Neuronal stem cell (in vitro differentiated cells): Measurements from ENCODE around the gene ABCC4.

Experiments
- DNase-seq: peaks from one replicate; pipeline ENCODE4 v3.0.0-alpha.2; 2013; ENCODE audit warnings: low spot score
- H2AFZ ChIP-seq: one replicate; pipeline ENCODE4 v1.6.1; 2013; ENCODE audit warnings: mild to moderate bottlenecking, low read length, inconsistent platforms
- H2AK5ac ChIP-seq: 2 replicates; pipeline ENCODE4 v1.6.1; 2013; ENCODE audit warnings: low read depth, mild to moderate bottlenecking, inconsistent platforms, low read length, moderate library complexity, mixed read lengths
- H2BK120ac ChIP-seq: 2 replicates; pipeline ENCODE4 v1.6.1; 2013; ENCODE audit warnings: low read depth, mild to moderate bottlenecking, inconsistent platforms, low read length, moderate library complexity, mixed read lengths
- H2BK12ac ChIP-seq: one replicate; pipeline ENCODE4 v1.6.1; 2013; ENCODE audit warnings: low read length, inconsistent platforms
- H2BK15ac ChIP-seq: 2 replicates; pipeline ENCODE4 v1.6.1; 2013; ENCODE audit warnings: mild to moderate bottlenecking, low read length, inconsistent platforms, mixed read lengths
- H2BK5ac ChIP-seq: one replicate; pipeline ENCODE4 v1.6.1; 2013; ENCODE audit warnings: inconsistent platforms, mild to moderate bottlenecking, low read length, moderate library complexity
- H3K14ac ChIP-seq: one replicate; pipeline ENCODE4 v1.6.1; 2013; ENCODE audit warnings: low read length, inconsistent platforms
- H3K18ac ChIP-seq: 2 replicates; pipeline ENCODE4 v1.6.1; 2013; ENCODE audit warnings: low read length, inconsistent platforms
- H3K23ac ChIP-seq: 2 replicates; pipeline ENCODE4 v1.6.1; 2013; ENCODE audit warnings: low read depth, mild to moderate bottlenecking, mixed read lengths, low read length, inconsistent platforms; ENCODE audit not compliant: poor library complexity
- H3K27ac ChIP-seq: replicated peaks from 3 replicates; pipeline ENCODE4 v1.5.1; 2013; ENCODE audit warnings: low read length, inconsistent platforms
- H3K27me3 ChIP-seq, 3 experiments: 2 replicates each; pipeline ENCODE4 v1.6.1; 2013; ENCODE audit warnings: low read length in 3 of 3, mild to moderate bottlenecking in 2 of 3, inconsistent platforms in 1 of 3, low read depth in 1 of 3, mixed read lengths in 1 of 3, moderate library complexity in 1 of 3; ENCODE audit not compliant: control insufficient read depth in 3 of 3, insufficient read depth in 3 of 3
- H3K36me3 ChIP-seq, 2 donors: replicated peaks in 1 of 2; 2 replicates each; pipeline ENCODE4 v1.6.1; 2013; ENCODE audit warnings: low read length in 2 of 2; ENCODE audit not compliant: control insufficient read depth in 2 of 2, insufficient read depth in 2 of 2
- H3K4ac ChIP-seq: 2 replicates; pipeline ENCODE4 v1.6.1; 2013; ENCODE audit warnings: inconsistent platforms, mild to moderate bottlenecking, low read length, moderate library complexity
- H3K4me1 ChIP-seq, 2 donors: 1 replicate in 1 of 2; 2 replicates in 1 of 2; pipeline ENCODE4 v1.6.1; 2013; ENCODE audit warnings: low read length in 2 of 2, low read depth in 1 of 2; ENCODE audit not compliant: control insufficient read depth in 2 of 2, insufficient read depth in 1 of 2
- H3K4me2 ChIP-seq: one replicate; pipeline ENCODE4 v1.6.1; 2013; ENCODE audit warnings: mild to moderate bottlenecking, low read length, inconsistent platforms; ENCODE audit not compliant: insufficient read depth, poor library complexity, severe bottlenecking
- H3K4me3 ChIP-seq, 2 donors: 2 replicates each; pipeline ENCODE4 v1.5.1; 2013; ENCODE audit warnings: low read length in 2 of 2, mild to moderate bottlenecking in 2 of 2, inconsistent platforms in 1 of 2, moderate library complexity in 1 of 2
- H3K79me1 ChIP-seq: one replicate; pipeline ENCODE4 v1.6.1; 2013; ENCODE audit warnings: low read depth, mild to moderate bottlenecking, inconsistent platforms, low read length, moderate library complexity
- H3K9ac ChIP-seq: one replicate; pipeline ENCODE4 v1.6.1; 2013; ENCODE audit warnings: mild to moderate bottlenecking, low read depth, low read length, inconsistent platforms; ENCODE audit not compliant: poor library complexity
- H3K9me3 ChIP-seq, 2 donors: replicated peaks in 1 of 2; 2 replicates each; pipeline versions ENCODE3 to v1.6.1; 2013; ENCODE audit warnings: low read length in 2 of 2, mild to moderate bottlenecking in 2 of 2, inconsistent platforms in 1 of 2, low read depth in 1 of 2, mixed read lengths in 1 of 2, moderate library complexity in 1 of 2; ENCODE audit not compliant: control insufficient read depth in 2 of 2, insufficient read depth in 1 of 2
- H4K8ac ChIP-seq: one replicate; pipeline ENCODE4 v1.6.1; 2013; ENCODE audit warnings: low read depth, mild to moderate bottlenecking, inconsistent platforms, low read length, moderate library complexity
- H4K91ac ChIP-seq: one replicate; pipeline ENCODE4 v1.6.1; 2013; ENCODE audit warnings: low read length, low read depth, mild to moderate bottlenecking, inconsistent platforms; ENCODE audit not compliant: poor library complexity
- WGBS, 2 donors: extraction: QIAGEN DNeasy Blood & Tissue Kit; methylation state at CpG; one replicate each; pipeline ENCODE4 v1.1.7; 2013; ENCODE audit warnings: missing lambda C conversion rate in 2 of 2, mixed read lengths in 1 of 2; ENCODE audit not compliant: insufficient read length in 2 of 2, insufficient replicate concordance in 1 of 2; ENCODE audit errors: extremely low coverage in 2 of 2; 5-methylcytosine and 5-hydroxymethylcytosine counted together

ABCC4 gene

GRCh38 chr13:95253033-95253432, 48.2 kb downstream of the ABCC4 start:
- Histone ChIP-seq H3K9ac (no peak overlapping the region), H3K4ac (no peak overlapping the region), H3K79me1 (no peaks in the 10 kb centered on the region), H3K18ac (no peak overlapping the region), H3K14ac (no peak overlapping the region), H4K91ac (no peak overlapping the region), H2BK15ac (no peak overlapping the region), H3K4me1 (peaks cover 0 to 2% of the 10 kb centered on the region in 2 donors), H2BK120ac (no peak overlapping the region), H3K23ac (no peak overlapping the region), H3K36me3 (no peaks in the 10 kb centered on the region), H2AK5ac (no peak overlapping the region), H3K9me3 (no peaks in the 10 kb centered on the region), H3K4me3 (no peak overlapping the region), H3K27ac (no peak overlapping the region), H4K8ac (no peak overlapping the region), H2BK12ac (no peak overlapping the region), H3K4me2 (no peak overlapping the region), H3K27me3 (no peaks in the 10 kb centered on the region), H2BK5ac (no peak overlapping the region), H2AFZ (no peak overlapping the region)
- DNase-seq = no peak
- no CpG with 5 or more reads among the region's 6 CpGs for WGBS, 2 donors

- H2BK120ac ChIP-seq = no peak overlapping the region
- no peak overlapping the region for H4K91ac ChIP-seq
- no peak overlapping the region for H3K27ac ChIP-seq
- H3K9me3 ChIP-seq = no peaks in the 10 kb centered on the region
- H2BK12ac ChIP-seq = no peak overlapping the region
- no peak overlapping the region for H3K4me3 ChIP-seq
- DNase-seq = no peak
- no peak overlapping the region for H2AK5ac ChIP-seq
- no peaks in the 10 kb centered on the region for H3K36me3 ChIP-seq
- H3K79me1 ChIP-seq = no peaks in the 10 kb centered on the region
- H3K27me3 ChIP-seq = no peaks in the 10 kb centered on the region
- no peak overlapping the region for H3K18ac ChIP-seq
- WGBS, 2 donors = no CpG with 5 or more reads among the region's 5 CpGs
- no peak overlapping the region for H3K23ac ChIP-seq
- no peak overlapping the region for H3K4ac ChIP-seq
- H2BK15ac ChIP-seq = no peak overlapping the region
- no peak overlapping the region for H3K14ac ChIP-seq
- no peak overlapping the region for H3K4me2 ChIP-seq
- H2BK5ac ChIP-seq = no peak overlapping the region
- no peak overlapping the region for H3K9ac ChIP-seq
- H2AFZ ChIP-seq = no peak overlapping the region
- H4K8ac ChIP-seq = no peak overlapping the region
- H3K4me1 ChIP-seq = peaks cover 0 to 2% of the 10 kb centered on the region in 2 donors
Measured at GRCh38 chr13:95251641-95252040, 49.6 kb downstream of the ABCC4 start.

GRCh38 chr13:95250961-95251360, 50.3 kb downstream of the ABCC4 start:
- H3K79me1 ChIP-seq = no peaks in the 10 kb centered on the region
- no peak overlapping the region for H3K18ac ChIP-seq
- no peak overlapping the region for H2BK15ac ChIP-seq
- DNase-seq = no peak
- no peak overlapping the region for H4K8ac ChIP-seq
- H2BK12ac ChIP-seq = no peak overlapping the region
- H2AFZ ChIP-seq = no peak overlapping the region
- no peak overlapping the region for H4K91ac ChIP-seq
- no peaks in the 10 kb centered on the region for H3K27me3 ChIP-seq
- no peak overlapping the region for H3K9ac ChIP-seq
- no peak overlapping the region for H3K4ac ChIP-seq
- no peaks in the 10 kb centered on the region for H3K9me3 ChIP-seq
- H2BK5ac ChIP-seq = no peak overlapping the region
- H3K14ac ChIP-seq = no peak overlapping the region
- no peak overlapping the region for H3K4me2 ChIP-seq
- H3K27ac ChIP-seq = no peak overlapping the region
- no CpG with 5 or more reads among the region's 1 CpG for WGBS, 2 donors
- no peak overlapping the region for H3K23ac ChIP-seq
- no peak overlapping the region for H2BK120ac ChIP-seq
- peaks cover 0 to 4% of the 10 kb centered on the region in 2 donors for H3K36me3 ChIP-seq
- no peak overlapping the region for H3K4me3 ChIP-seq
- peaks cover 0 to 2% of the 10 kb centered on the region in 2 donors for H3K4me1 ChIP-seq
- H2AK5ac ChIP-seq = no peak overlapping the region

GRCh38 chr13:95248953-95249352, 52.3 kb downstream of the ABCC4 start:
- peaks cover 0 to 2% of the 10 kb centered on the region in 2 donors for H3K4me1 ChIP-seq
- H3K4me2 ChIP-seq = no peak overlapping the region
- no peak overlapping the region for H4K91ac ChIP-seq
- no peak overlapping the region for H2BK5ac ChIP-seq
- WGBS, 2 donors = no CpG with 5 or more reads among the region's 2 CpGs
- no peaks in the 10 kb centered on the region for H3K27me3 ChIP-seq
- no peak overlapping the region for H2BK12ac ChIP-seq
- H2AFZ ChIP-seq = no peak overlapping the region
- H2AK5ac ChIP-seq = no peak overlapping the region
- H3K9ac ChIP-seq = no peak overlapping the region
- no peak overlapping the region for H2BK15ac ChIP-seq
- no peak overlapping the region for H3K14ac ChIP-seq
- H3K23ac ChIP-seq = no peak overlapping the region
- no peak overlapping the region for H3K18ac ChIP-seq
- H3K4ac ChIP-seq = no peak overlapping the region
- H3K79me1 ChIP-seq = no peaks in the 10 kb centered on the region
- H2BK120ac ChIP-seq = no peak overlapping the region
- DNase-seq = no peak
- H3K4me3 ChIP-seq = no peak overlapping the region
- no peak overlapping the region for H4K8ac ChIP-seq
- peaks cover 0 to 6% of the 10 kb centered on the region in 2 donors for H3K36me3 ChIP-seq
- H3K9me3 ChIP-seq = no peaks in the 10 kb centered on the region
- H3K27ac ChIP-seq = no peak overlapping the region
